ENCODE data around the gene GMEB2.

Gene GMEB2

GRCh38 chr20:63558804-63559484, 68.0 kb downstream of the GMEB2 start:
- TF ChIP-seq, protein P1, sequence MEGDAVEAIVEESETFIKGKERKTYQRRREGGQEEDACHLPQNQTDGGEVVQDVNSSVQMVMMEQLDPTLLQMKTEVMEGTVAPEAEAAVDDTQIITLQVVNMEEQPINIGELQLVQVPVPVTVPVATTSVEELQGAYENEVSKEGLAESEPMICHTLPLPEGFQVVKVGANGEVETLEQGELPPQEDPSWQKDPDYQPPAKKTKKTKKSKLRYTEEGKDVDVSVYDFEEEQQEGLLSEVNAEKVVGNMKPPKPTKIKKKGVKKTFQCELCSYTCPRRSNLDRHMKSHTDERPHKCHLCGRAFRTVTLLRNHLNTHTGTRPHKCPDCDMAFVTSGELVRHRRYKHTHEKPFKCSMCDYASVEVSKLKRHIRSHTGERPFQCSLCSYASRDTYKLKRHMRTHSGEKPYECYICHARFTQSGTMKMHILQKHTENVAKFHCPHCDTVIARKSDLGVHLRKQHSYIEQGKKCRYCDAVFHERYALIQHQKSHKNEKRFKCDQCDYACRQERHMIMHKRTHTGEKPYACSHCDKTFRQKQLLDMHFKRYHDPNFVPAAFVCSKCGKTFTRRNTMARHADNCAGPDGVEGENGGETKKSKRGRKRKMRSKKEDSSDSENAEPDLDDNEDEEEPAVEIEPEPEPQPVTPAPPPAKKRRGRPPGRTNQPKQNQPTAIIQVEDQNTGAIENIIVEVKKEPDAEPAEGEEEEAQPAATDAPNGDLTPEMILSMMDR (conservative IDR thresholded peaks at IDR 0.05; ENCODE audit: control insufficient read depth, insufficient read depth, low read depth, low read length), result no peak
- H3K4me3 ChIP-seq (ENCODE audit: control insufficient read depth, low read depth, low read length), result no peak overlapping the region
- DNase-seq (ENCODE audit: low read depth), result no peak

GRCh38 chr20:63557481-63557891, 69.4 kb downstream of the GMEB2 start:
- DNase-seq (ENCODE audit: low read depth), result no peak
- TF ChIP-seq, protein P1 (conservative IDR thresholded peaks at IDR 0.05; ENCODE audit: control insufficient read depth, insufficient read depth, low read depth, low read length), result no peak
- H3K4me3 ChIP-seq (ENCODE audit: control insufficient read depth, low read depth, low read length), result no peak overlapping the region

- TF ChIP-seq, protein P1 (conservative IDR thresholded peaks at IDR 0.05; ENCODE audit: control insufficient read depth, insufficient read depth, low read depth, low read length), result no peak
- DNase-seq (ENCODE audit: low read depth), result no peak
- no peak overlapping the region for H3K4me3 ChIP-seq (ENCODE audit: control insufficient read depth, low read depth, low read length)
These were observed 69.9 kb downstream of the GMEB2 start for GRCh38 chr20:63556873-63557478.

GRCh38 chr20:63555661-63556381, 71.1 kb downstream of the GMEB2 start:
- DNase-seq (ENCODE audit: low read depth), result no peak
- TF ChIP-seq, protein P1 (conservative IDR thresholded peaks at IDR 0.05; ENCODE audit: control insufficient read depth, insufficient read depth, low read depth, low read length), result no peak
- no peak overlapping the region for H3K4me3 ChIP-seq (ENCODE audit: control insufficient read depth, low read depth, low read length)

DNA sequence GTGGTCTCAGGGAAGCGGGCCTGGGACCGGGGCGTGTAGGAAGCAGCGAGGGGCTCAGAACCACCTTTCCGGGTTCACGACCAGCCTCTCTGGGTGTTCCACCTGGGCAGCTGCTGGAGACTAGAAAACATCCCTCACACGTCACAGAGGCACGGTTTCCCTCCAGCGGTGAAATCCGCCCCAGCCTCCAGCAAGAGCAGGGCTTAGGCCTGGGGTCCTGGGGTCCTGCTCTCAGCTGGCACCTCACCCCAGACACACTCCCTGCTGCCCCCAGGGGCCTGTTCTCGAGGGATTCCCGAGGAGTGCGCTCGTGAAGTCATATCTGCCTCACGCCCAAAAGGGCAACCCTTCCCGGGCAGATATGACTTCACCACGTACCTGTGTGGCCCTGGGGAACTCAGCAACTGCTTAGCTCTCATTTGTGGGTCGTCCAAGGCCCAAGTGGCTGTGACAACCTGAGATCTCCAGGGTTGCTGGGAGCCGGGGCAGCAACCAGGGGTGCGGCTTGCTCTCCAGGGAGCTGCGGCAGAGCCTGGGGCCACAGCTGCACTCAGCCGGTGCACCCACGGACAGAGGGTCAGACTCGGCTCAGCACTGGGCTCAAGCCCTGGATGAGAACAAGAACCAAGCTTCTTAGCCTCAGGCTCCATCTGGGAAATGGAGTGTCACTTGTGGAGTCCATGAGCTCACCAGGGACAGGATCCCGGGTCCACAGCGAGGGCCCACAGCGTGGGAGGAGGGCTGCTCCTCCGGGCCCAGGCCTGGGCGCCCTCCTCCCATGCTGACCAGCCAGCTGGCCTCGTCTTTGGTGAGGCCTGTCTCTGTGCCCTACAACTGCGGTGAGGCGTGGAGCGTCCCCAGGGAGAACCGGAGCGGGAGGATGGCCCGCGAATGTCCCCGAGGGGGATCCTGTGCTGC, 72.3 kb downstream of the GMEB2 start:
- H3K4me3 ChIP-seq (ENCODE audit: control insufficient read depth, low read depth, low read length), result no peak overlapping the region
- DNase-seq (ENCODE audit: low read depth), result no peak
- TF ChIP-seq, protein P1 (conservative IDR thresholded peaks at IDR 0.05; ENCODE audit: control insufficient read depth, insufficient read depth, low read depth, low read length), result no peak

DNA sequence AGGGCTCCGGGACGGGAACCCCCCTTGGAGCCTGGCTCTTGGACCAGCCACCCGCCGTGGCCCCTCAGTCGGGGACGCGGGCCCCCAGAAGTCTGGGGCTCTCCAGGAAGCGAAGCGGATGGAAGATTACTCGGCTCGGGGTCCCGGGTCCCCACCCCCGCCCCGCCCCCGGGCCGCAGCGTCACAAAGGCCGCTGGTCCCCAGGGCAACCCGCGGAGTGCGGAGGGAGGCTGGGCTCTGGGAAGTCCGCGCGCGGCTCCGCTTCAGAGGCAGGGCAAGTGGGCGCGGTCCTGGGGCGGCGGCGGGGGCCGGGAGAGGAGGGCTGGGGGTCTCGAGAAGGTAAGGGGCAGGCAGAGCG, 73.0 kb downstream of the GMEB2 start, which contains the start of gene FNDC11:
Gene FNDC11, plus strand, starts transcription at position 227 of the 358 bp plus-strand sequence. CDS start 1,505 bp downstream, outside the sequence.
- peak within 1 kb of the TSS; percentile 51 for H3K4me3 ChIP-seq (ENCODE audit: control insufficient read depth, low read depth, low read length)
- TF ChIP-seq, protein P1 (conservative IDR thresholded peaks at IDR 0.05; ENCODE audit: control insufficient read depth, insufficient read depth, low read depth, low read length), result no peak
- no peak for DNase-seq (ENCODE audit: low read depth)
